Measurements from ENCODE around the gene ENOX1.

ENOX1 gene

DNA sequence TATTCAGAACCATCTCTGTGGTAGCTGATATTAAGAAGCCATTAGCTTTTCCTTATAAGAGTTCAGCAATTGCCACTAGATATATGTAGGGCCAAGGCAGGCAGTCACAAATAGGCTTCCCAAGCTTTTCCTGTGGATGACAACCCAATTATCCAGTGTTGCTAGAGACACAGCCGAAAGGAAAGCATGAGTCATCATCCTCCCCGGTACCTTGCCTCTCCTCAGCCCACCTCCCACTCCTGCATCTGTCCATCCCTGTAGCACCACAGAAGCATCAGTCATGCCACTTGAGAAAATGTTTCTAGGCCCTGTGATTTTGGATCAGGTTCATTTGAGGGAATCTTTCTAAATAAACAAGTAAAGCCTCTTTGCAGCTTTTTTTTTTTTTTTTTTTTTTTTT is 559.1 kb downstream of the ENOX1 start:
- H3K4me3 ChIP-seq (ENCODE audit: low read depth, low read length), result no peak overlapping the region
- DNase-seq (ENCODE audit: low read depth, low spot score), result no peak
- in situ Hi-C loops (cut with HindIII; ENCODE audit: low sequenced_read_pairs), result no loop called here
- TF ChIP-seq CTCF (IDR thresholded peaks at IDR 0.05; ENCODE audit: low read depth, low read length), result no peak

- H3K4me3 ChIP-seq (ENCODE audit: low read depth, low read length), result no peak overlapping the region
- no peak for DNase-seq (ENCODE audit: low read depth, low spot score)
- in situ Hi-C loops (cut with HindIII; ENCODE audit: low sequenced_read_pairs), result no loop called here
- no peak for TF ChIP-seq CTCF (IDR thresholded peaks at IDR 0.05; ENCODE audit: low read depth, low read length)
These were observed 563.6 kb downstream of the ENOX1 start for GRCh38 chr13:43223216-43223615.

- in situ Hi-C loops (cut with HindIII; ENCODE audit: low sequenced_read_pairs), result no loop called here
- no peak overlapping the region for H3K4me3 ChIP-seq (ENCODE audit: low read depth, low read length)
- no peak for TF ChIP-seq CTCF (IDR thresholded peaks at IDR 0.05; ENCODE audit: low read depth, low read length)
- DNase-seq (ENCODE audit: low read depth, low spot score), result no peak
These were observed 564.7 kb downstream of the ENOX1 start for GRCh38 chr13:43222086-43222485.

DNA sequence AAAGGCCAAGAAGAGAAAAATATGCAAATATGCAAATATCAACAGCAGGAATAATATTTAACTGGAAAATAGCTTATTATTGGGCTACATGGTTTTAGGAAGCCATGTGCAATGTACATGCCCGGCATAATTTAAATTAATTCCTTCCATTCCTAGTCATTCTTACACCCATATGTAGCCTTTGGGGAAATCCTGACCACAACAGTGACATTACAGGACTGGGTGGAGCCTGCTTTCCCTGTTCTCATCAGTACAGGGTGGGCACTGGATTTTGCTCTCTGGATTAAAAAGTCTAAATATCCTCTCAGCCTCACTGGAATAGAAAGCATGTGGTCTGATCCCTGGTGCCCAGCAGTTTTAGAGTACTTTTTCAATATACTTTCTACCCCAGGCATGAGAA is 565.2 kb downstream of the ENOX1 start:
- in situ Hi-C loops (cut with HindIII; ENCODE audit: low sequenced_read_pairs), result no loop called here
- H3K4me3 ChIP-seq (ENCODE audit: low read depth, low read length), result no peak overlapping the region
- no peak for DNase-seq (ENCODE audit: low read depth, low spot score)
- TF ChIP-seq CTCF (IDR thresholded peaks at IDR 0.05; ENCODE audit: low read depth, low read length), result no peak

GRCh38 chr13:43220873-43221595 is 565.7 kb downstream of the ENOX1 start:
- in situ Hi-C loops (cut with HindIII; ENCODE audit: low sequenced_read_pairs), result no loop called here
- no peak for TF ChIP-seq CTCF (IDR thresholded peaks at IDR 0.05; ENCODE audit: low read depth, low read length)
- DNase-seq (ENCODE audit: low read depth, low spot score), result no peak
- no peak overlapping the region for H3K4me3 ChIP-seq (ENCODE audit: low read depth, low read length)

- no peak for DNase-seq (ENCODE audit: low read depth, low spot score)
- no peak for TF ChIP-seq CTCF (IDR thresholded peaks at IDR 0.05; ENCODE audit: low read depth, low read length)
- in situ Hi-C loops (cut with HindIII; ENCODE audit: low sequenced_read_pairs), result no loop called here
- H3K4me3 ChIP-seq (ENCODE audit: low read depth, low read length), result no peak overlapping the region
These were observed 572.6 kb downstream of the ENOX1 start for GRCh38 chr13:43214124-43214523.
